KOPT-K1 (cell line): ENCODE results near the gene ARL2BP.

ENCODE experiments used
- H3K27ac ChIP-seq: fragments of 200-600 bp; sonication (generic); 2 replicates; pipeline ENCODE4 v1.5.1; 2016; ENCODE audit warnings: antibody characterized with exemption, mild to moderate bottlenecking, low read depth, low read length; ENCODE audit not compliant: poor library complexity, severe bottlenecking
- H3K36me3 ChIP-seq: fragments of 200-600 bp; sonication (generic); 2 replicates; pipeline ENCODE4 v1.5.1; 2017; ENCODE audit warnings: antibody characterized with exemption, mild to moderate bottlenecking, low read length, moderate library complexity; ENCODE audit not compliant: insufficient read depth
- H3K9me3 ChIP-seq: fragments of 200-600 bp; sonication (generic); 2 replicates; pipeline ENCODE4 v1.5.1; 2017; ENCODE audit warnings: antibody characterized with exemption, low read length, mild to moderate bottlenecking; ENCODE audit not compliant: insufficient read depth, poor library complexity, severe bottlenecking

Gene ARL2BP

GRCh38 chr16:57301126-57301817 lies 56.2 kb downstream of the ARL2BP start:
- Histone ChIP-seq H3K27ac (no peak overlapping the region), H3K9me3 (no peaks in the 10 kb centered on the region), H3K36me3 (no peaks in the 10 kb centered on the region)
